Rectal smooth muscle tissue (tissue), 1 donor: ENCODE data around the gene EGFR.

Experiments used
- H3K27ac ChIP-seq: one replicate; pipeline ENCODE4 v1.7.0; 2013; ENCODE audit warnings: low read depth, low read length, inconsistent platforms
- H3K27me3 ChIP-seq: one replicate; pipeline ENCODE4 v1.7.0; 2013; ENCODE audit warnings: low read length; ENCODE audit not compliant: control insufficient read depth, insufficient read depth
- H3K36me3 ChIP-seq: one replicate; pipeline ENCODE4 v1.7.0; 2013; ENCODE audit warnings: low read length; ENCODE audit not compliant: control insufficient read depth, insufficient read depth
- H3K4me1 ChIP-seq: one replicate; pipeline ENCODE4 v1.7.0; 2013; ENCODE audit warnings: low read length; ENCODE audit not compliant: control insufficient read depth, insufficient read depth
- H3K4me3 ChIP-seq: one replicate; pipeline ENCODE4 v1.7.0; 2013; ENCODE audit warnings: low read length
- H3K9ac ChIP-seq: one replicate; pipeline ENCODE4 v1.7.0; 2013; ENCODE audit warnings: low read length

The EGFR gene

GRCh38 chr7:55018361-55019190, at the start of gene EGFR:
Gene EGFR (plus strand): TSS chr7:55019017. CDS start chr7:55019278, 261 bp downstream.
- peaks cover 15% of the 10 kb centered on the region for H3K4me1 ChIP-seq
- peak within 1 kb of the TSS; percentile 94 for H3K27ac ChIP-seq
- no peaks in the 10 kb centered on the region for H3K36me3 ChIP-seq
- H3K27me3 ChIP-seq = peaks cover 2% of the 10 kb centered on the region
- peak within 1 kb of the TSS; percentile 58 for H3K9ac ChIP-seq
- peak within 1 kb of the TSS; percentile 76 for H3K4me3 ChIP-seq

- H3K4me1 ChIP-seq = no peaks in the 10 kb centered on the region
- no peaks in the 10 kb centered on the region for H3K27me3 ChIP-seq
- H3K27ac ChIP-seq = no peak overlapping the region
- H3K36me3 ChIP-seq = no peaks in the 10 kb centered on the region
- no peak overlapping the region for H3K9ac ChIP-seq
- H3K4me3 ChIP-seq = no peak overlapping the region
These were observed 49.4 kb upstream of the EGFR start for GRCh38 chr7:54969208-54969967.

- no peaks in the 10 kb centered on the region for H3K36me3 ChIP-seq
- H3K27ac ChIP-seq = no peak overlapping the region
- H3K9ac ChIP-seq = no peak overlapping the region
- H3K4me1 ChIP-seq = no peaks in the 10 kb centered on the region
- H3K27me3 ChIP-seq = no peaks in the 10 kb centered on the region
- no peak overlapping the region for H3K4me3 ChIP-seq
These were observed 46.0 kb upstream of the EGFR start for GRCh38 chr7:54972733-54973294.

- Histone ChIP-seq H3K27me3 (no peaks in the 10 kb centered on the region), H3K27ac (no peak overlapping the region), H3K36me3 (no peaks in the 10 kb centered on the region), H3K4me1 (no peaks in the 10 kb centered on the region), H3K4me3 (no peak overlapping the region), H3K9ac (no peak overlapping the region)
These were observed 40.3 kb upstream of the EGFR start for GRCh38 chr7:54978364-54979116.

- Histone ChIP-seq H3K27ac (no peak overlapping the region), H3K36me3 (no peaks in the 10 kb centered on the region), H3K9ac (no peak overlapping the region), H3K4me3 (no peak overlapping the region), H3K4me1 (no peaks in the 10 kb centered on the region), H3K27me3 (no peaks in the 10 kb centered on the region)
These were observed 38.3 kb upstream of the EGFR start for GRCh38 chr7:54980521-54980920.

- Histone ChIP-seq H3K4me3 (no peak overlapping the region), H3K4me1 (no peaks in the 10 kb centered on the region), H3K9ac (no peak overlapping the region), H3K27ac (no peak overlapping the region), H3K36me3 (no peaks in the 10 kb centered on the region), H3K27me3 (no peaks in the 10 kb centered on the region)
These were observed 36.9 kb upstream of the EGFR start for GRCh38 chr7:54981913-54982312.

- H3K4me1 ChIP-seq = no peaks in the 10 kb centered on the region
- H3K36me3 ChIP-seq = no peaks in the 10 kb centered on the region
- no peak overlapping the region for H3K4me3 ChIP-seq
- no peaks in the 10 kb centered on the region for H3K27me3 ChIP-seq
- no peak overlapping the region for H3K27ac ChIP-seq
- H3K9ac ChIP-seq = no peak overlapping the region
These were observed 33.1 kb upstream of the EGFR start for GRCh38 chr7:54985426-54986330.

GRCh38 chr7:54986716-54987115, 32.1 kb upstream of the EGFR start:
- Histone ChIP-seq H3K4me1 (no peaks in the 10 kb centered on the region), H3K27ac (no peak overlapping the region), H3K9ac (no peak overlapping the region), H3K4me3 (no peak overlapping the region), H3K36me3 (no peaks in the 10 kb centered on the region), H3K27me3 (no peaks in the 10 kb centered on the region)

- no peak overlapping the region for H3K4me3 ChIP-seq
- H3K27ac ChIP-seq = no peak overlapping the region
- H3K27me3 ChIP-seq = no peaks in the 10 kb centered on the region
- H3K4me1 ChIP-seq = no peaks in the 10 kb centered on the region
- H3K36me3 ChIP-seq = no peaks in the 10 kb centered on the region
- no peak overlapping the region for H3K9ac ChIP-seq
These were observed 31.0 kb upstream of the EGFR start for GRCh38 chr7:54987772-54988171.

- no peaks in the 10 kb centered on the region for H3K36me3 ChIP-seq
- H3K4me1 ChIP-seq = no peaks in the 10 kb centered on the region
- H3K27ac ChIP-seq = no peak overlapping the region
These were observed 30.3 kb upstream of the EGFR start for GRCh38 chr7:54988516-54988915.

GRCh38 chr7:54989453-54990225, 29.2 kb upstream of the EGFR start:
- no peaks in the 10 kb centered on the region for H3K27me3 ChIP-seq
- H3K9ac ChIP-seq = no peak overlapping the region
- H3K4me1 ChIP-seq = no peaks in the 10 kb centered on the region
- H3K36me3 ChIP-seq = no peaks in the 10 kb centered on the region
- H3K4me3 ChIP-seq = no peak overlapping the region
- H3K27ac ChIP-seq = no peak overlapping the region

More at GRCh38 chr7:54988516-54988915, 30.3 kb upstream of the EGFR start:
- Histone ChIP-seq H3K4me3 (no peak overlapping the region), H3K9ac (no peak overlapping the region), H3K27me3 (no peaks in the 10 kb centered on the region)
